Epithelial cell of prostate (primary cell): Measurements from ENCODE around the gene TDRKH.

Experiments used
- DNase-seq: peaks from one replicate; pipeline ENCODE4 v3.0.0-alpha.2; 2011; ENCODE audit warnings: low read depth, low spot score
- H3K27ac ChIP-seq: fragments of 450-650 bp; 2 replicates; pipeline ENCODE4 v1.5.1; 2017; ENCODE audit warnings: mild to moderate bottlenecking

Gene TDRKH

GRCh38 chr1:151790071-151790939 is at the start of gene TDRKH:
TDRKH (minus strand) TSS chr1:151790500; CDS start chr1:151783022, 7,478 bp downstream.
- peak within 1 kb of the TSS; percentile 44 for H3K27ac ChIP-seq
- peak; percentile 99 for DNase-seq

- no peak for DNase-seq
- peak within 1 kb of the TSS; percentile 86 for H3K27ac ChIP-seq
Observed at GRCh38 chr1:151839457-151840403, 49.4 kb upstream of the TDRKH start, which contains the start of gene C2CD4D. C2CD4D (minus strand) TSS chr1:151839820; CDS start chr1:151838989, 831 bp downstream.

- DNase-seq: no peak
Observed at GRCh38 chr1:151839082-151839412, 48.7 kb upstream of the TDRKH start.

GRCh38 chr1:151838222-151839081 is 48.2 kb upstream of the TDRKH start:
- peak overlapping the region; percentile 80 for H3K27ac ChIP-seq
- no peak for DNase-seq

More at GRCh38 chr1:151839082-151839412, 48.7 kb upstream of the TDRKH start:
- peak overlapping the region; percentile 86 for H3K27ac ChIP-seq

- peak overlapping the region; percentile 80 for H3K27ac ChIP-seq
- DNase-seq: no peak
Observed at GRCh38 chr1:151837884-151838221, 47.6 kb upstream of the TDRKH start.

- peak overlapping the region; percentile 80 for H3K27ac ChIP-seq
- DNase-seq: no peak
Observed at GRCh38 chr1:151837197-151837596, 46.9 kb upstream of the TDRKH start.

GRCh38 chr1:151835596-151835995 is 45.3 kb upstream of the TDRKH start:
- H3K27ac ChIP-seq: no peak overlapping the region
- no peak for DNase-seq

- H3K27ac ChIP-seq: no peak overlapping the region
- no peak for DNase-seq
Observed at GRCh38 chr1:151834239-151834638, 43.9 kb upstream of the TDRKH start.

- DNase-seq: no peak
- no peak overlapping the region for H3K27ac ChIP-seq
Observed at GRCh38 chr1:151833172-151833900, 43.0 kb upstream of the TDRKH start.

GRCh38 chr1:151832318-151832980 is 42.1 kb upstream of the TDRKH start:
- DNase-seq: no peak

GRCh38 chr1:151831605-151832004 is 41.3 kb upstream of the TDRKH start, which contains the start of gene RORC:
RORC (minus strand) TSS chr1:151831802; CDS start chr1:151831764, 38 bp downstream.
- no peak within 1 kb of the TSS for H3K27ac ChIP-seq
- DNase-seq: no peak

More at GRCh38 chr1:151832318-151832980, 42.1 kb upstream of the TDRKH start:
- H3K27ac ChIP-seq: no peak overlapping the region

GRCh38 chr1:151831256-151831591 is 40.9 kb upstream of the TDRKH start:
- H3K27ac ChIP-seq: no peak overlapping the region
- DNase-seq: no peak

- DNase-seq: no peak
- H3K27ac ChIP-seq: no peak overlapping the region
Observed at GRCh38 chr1:151830055-151830454, 39.8 kb upstream of the TDRKH start.

GRCh38 chr1:151829352-151830046 is 39.2 kb upstream of the TDRKH start:
- H3K27ac ChIP-seq: no peak overlapping the region
- no peak for DNase-seq

- no peak for DNase-seq
- no peak overlapping the region for H3K27ac ChIP-seq
Observed at GRCh38 chr1:151828921-151829320, 38.6 kb upstream of the TDRKH start.

- DNase-seq: no peak
- H3K27ac ChIP-seq: no peak overlapping the region
Observed at GRCh38 chr1:151827853-151828252, 37.6 kb upstream of the TDRKH start.

GRCh38 chr1:151825751-151826660 is 35.7 kb upstream of the TDRKH start:
- DNase-seq: no peak
- no peak overlapping the region for H3K27ac ChIP-seq
